ENCODE measurements around the gene FBXO31. TPM values are rescaled to one million over a fixed set of nuclear protein-coding genes. Genes with fewer than 3 reads are reported as not detected.

Gene FBXO31
- total and polyA plus RNA-seq, 9 of the 15 experiments (the other 6 are each of a cell fraction or from before 2014, with no cell fraction given): 0.18 to 33.3 (median 10.9) TPM

DNA sequence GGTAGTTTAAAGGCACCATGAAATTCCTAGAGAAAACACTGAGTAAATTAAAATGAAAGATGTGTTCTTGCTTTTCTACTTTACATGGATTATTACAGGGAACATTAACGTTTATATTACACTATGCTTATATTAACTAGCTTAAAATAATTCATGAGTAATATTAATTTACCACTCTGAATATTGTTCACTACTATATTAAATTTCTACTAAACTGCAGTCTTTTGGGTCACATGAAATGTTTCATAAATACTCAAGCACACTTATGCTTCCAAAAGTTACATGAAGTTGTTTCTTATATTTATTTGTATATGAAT, 5.2 kb upstream of the FBXO31 start (continued):
- TF ChIP-seq BRD9 (IDR thresholded peaks at IDR 0.05; ENCODE audit: low read depth, partially characterized antibody) (peak; percentile 78), SMARCC2 (IDR thresholded peaks at IDR 0.05; ENCODE audit: low read depth) (peak; percentile 8; the same call in 1 of the 2 replicates), SRSF9 (IDR thresholded peaks at IDR 0.05; ENCODE audit: borderline replicate concordance, low read depth, low read length) (no peak), ELF1 (tag; IDR thresholded peaks at IDR 0.05) (peak; percentile 54; the same call in 1 of the 2 replicates)
- TF ChIP-seq, protein P1, sequence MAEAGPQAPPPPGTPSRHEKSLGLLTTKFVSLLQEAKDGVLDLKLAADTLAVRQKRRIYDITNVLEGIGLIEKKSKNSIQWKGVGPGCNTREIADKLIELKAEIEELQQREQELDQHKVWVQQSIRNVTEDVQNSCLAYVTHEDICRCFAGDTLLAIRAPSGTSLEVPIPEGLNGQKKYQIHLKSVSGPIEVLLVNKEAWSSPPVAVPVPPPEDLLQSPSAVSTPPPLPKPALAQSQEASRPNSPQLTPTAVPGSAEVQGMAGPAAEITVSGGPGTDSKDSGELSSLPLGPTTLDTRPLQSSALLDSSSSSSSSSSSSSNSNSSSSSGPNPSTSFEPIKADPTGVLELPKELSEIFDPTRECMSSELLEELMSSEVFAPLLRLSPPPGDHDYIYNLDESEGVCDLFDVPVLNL (CRISPR knock-in tag; IDR thresholded peaks at IDR 0.05; ENCODE audit: low read depth): no peak

DNA sequence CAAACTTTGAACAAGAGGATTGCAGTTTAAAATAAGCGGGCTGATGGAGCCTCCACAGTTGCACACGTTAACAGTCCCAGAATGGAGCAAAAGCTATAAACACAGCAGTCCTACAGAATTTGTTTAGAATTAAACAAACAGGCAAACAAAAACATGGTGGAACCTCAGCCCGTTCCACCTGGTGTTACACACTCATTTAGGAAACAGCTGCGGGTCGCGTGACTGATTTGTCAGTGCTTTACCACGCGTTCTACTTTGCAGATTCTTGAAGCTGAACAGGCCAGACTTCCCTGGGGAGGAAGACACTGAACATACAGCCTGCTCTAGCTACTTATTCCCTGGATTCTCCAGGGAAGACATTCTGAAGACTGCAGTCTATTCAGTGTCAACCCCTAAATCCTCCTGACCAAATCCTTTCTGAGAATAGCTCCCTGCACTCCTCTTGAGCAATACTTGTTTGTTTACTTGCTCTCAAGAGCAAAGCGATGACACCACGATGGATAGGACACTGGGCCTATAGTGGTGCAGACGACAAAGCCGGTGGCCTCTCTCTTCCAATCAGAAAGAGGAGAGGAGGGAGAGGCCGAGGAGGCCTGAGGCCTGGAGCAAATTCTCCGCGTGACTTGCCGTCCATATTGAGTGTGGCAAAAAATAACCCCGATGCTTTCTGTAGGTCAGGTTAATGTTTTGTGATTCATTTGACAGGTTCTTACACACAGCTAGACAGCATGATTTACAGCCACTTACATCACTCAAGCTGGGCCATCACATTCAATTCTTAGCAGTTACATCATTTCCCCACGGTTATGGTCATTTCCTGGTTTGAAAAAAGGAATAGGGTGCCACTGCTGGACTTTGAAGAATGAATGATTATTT, 4.6 kb upstream of the FBXO31 start:
- peak overlapping the region; percentile 97 for H3K27ac ChIP-seq (ENCODE audit: extremely low read depth, low read depth, low read length)
- H3K4me2 ChIP-seq (ENCODE audit: insufficient read depth, low read length): peak overlapping the region; percentile 88
- in situ Hi-C loops (cut with MboI) (no loop called here), intact Hi-C loops (cut with micrococcal nuclease) (no loop called here)
- ChIA-PET POLR2A (interaction anchor here (0.7 to 3.1 kb wide), 11 partner anchors 9 to 1713 kb away, joined by 3 to 19 read pairs (median 4); no protein-coding TSS in a partner anchor), CTCF (ENCODE audit: low intra/inter-chr PET ratio) (no interaction called here)
- ATAC-seq (peak; percentile 84), DNase-seq (ENCODE audit: extremely low read depth in 1 of 4, low spot score in 3 of 4) (peak; percentile 83 to 98 (median 92)), FAIRE-seq (peak; percentile 99)
- peaks cover 6% of the 10 kb centered on the region for H4K20me1 ChIP-seq (replicated peaks; ENCODE audit: control insufficient read depth, insufficient read depth, low read length)
- H3K9me3 ChIP-seq (replicated peaks; ENCODE audit: control insufficient read depth, insufficient read depth, low read depth, low read length): no peaks in the 10 kb centered on the region
- H3K9ac ChIP-seq (ENCODE audit: insufficient read depth in 1 of 2, low read depth in 2 of 2, low read length in 2 of 2): peak overlapping the region; percentile 56 to 79; a peak in 3 of 4 replicates
- peaks cover 28 to 40% of the 10 kb centered on the region in 2 experiments; a peak in 4 of 5 replicates for H3K4me1 ChIP-seq (replicated peaks in 1 of 2; ENCODE audit: control insufficient read depth in 2 of 2, insufficient read depth in 2 of 2, low read length in 2 of 2)
- 12% methylated on average over 18 of the region's 18 CpGs for WGBS (ENCODE audit: insufficient coverage, low coverage, missing lambda C conversion rate)
- peak overlapping the region; percentile 90 for H2AFZ ChIP-seq (ENCODE audit: low read depth, low read length)
- no peaks in the 10 kb centered on the region for H3K9me1 ChIP-seq (ENCODE audit: control insufficient read depth, insufficient read depth, low read length)
- BruUV-seq (replicated peaks): TSS peak; percentile 51
- no peaks in the 10 kb centered on the region for H3K27me3 ChIP-seq (ENCODE audit: control insufficient read depth in 2 of 2, insufficient read depth in 2 of 2, low read length in 2 of 2)
- peaks cover 2% of the 10 kb centered on the region; the same call in 1 of the 3 replicates for H3K36me3 ChIP-seq (ENCODE audit: control insufficient read depth, insufficient read depth, low read length)
- no peak overlapping the region for H3K4me3 ChIP-seq
- H3K79me2 ChIP-seq (ENCODE audit: control insufficient read depth, insufficient read depth, low read length): peaks cover 22% of the 10 kb centered on the region
- no peak for TF ChIP-seq MED1 (CRISPR knock-in tag; IDR thresholded peaks at IDR 0.05; ENCODE audit: borderline replicate concordance)
- no peak for TF ChIP-seq ZNF445 (CRISPR knock-in tag; IDR thresholded peaks at IDR 0.05; ENCODE audit: low read depth)
- TF ChIP-seq POLR2H (tag; IDR thresholded peaks at IDR 0.05; ENCODE audit: low read depth): peak; percentile 81
- TF ChIP-seq, protein P2, sequence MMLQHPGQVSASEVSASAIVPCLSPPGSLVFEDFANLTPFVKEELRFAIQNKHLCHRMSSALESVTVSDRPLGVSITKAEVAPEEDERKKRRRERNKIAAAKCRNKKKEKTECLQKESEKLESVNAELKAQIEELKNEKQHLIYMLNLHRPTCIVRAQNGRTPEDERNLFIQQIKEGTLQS (IDR thresholded peaks at IDR 0.05): peak; percentile 100
- TF ChIP-seq, protein P2 (CRISPR knock-in tag; conservative IDR thresholded peaks at IDR 0.05): peak; percentile 92; the same call in 1 of the 2 replicates
- TF ChIP-seq WHSC1 (IDR thresholded peaks at IDR 0.05; ENCODE audit: low read length): no peak
- TF ChIP-seq, protein P3, sequence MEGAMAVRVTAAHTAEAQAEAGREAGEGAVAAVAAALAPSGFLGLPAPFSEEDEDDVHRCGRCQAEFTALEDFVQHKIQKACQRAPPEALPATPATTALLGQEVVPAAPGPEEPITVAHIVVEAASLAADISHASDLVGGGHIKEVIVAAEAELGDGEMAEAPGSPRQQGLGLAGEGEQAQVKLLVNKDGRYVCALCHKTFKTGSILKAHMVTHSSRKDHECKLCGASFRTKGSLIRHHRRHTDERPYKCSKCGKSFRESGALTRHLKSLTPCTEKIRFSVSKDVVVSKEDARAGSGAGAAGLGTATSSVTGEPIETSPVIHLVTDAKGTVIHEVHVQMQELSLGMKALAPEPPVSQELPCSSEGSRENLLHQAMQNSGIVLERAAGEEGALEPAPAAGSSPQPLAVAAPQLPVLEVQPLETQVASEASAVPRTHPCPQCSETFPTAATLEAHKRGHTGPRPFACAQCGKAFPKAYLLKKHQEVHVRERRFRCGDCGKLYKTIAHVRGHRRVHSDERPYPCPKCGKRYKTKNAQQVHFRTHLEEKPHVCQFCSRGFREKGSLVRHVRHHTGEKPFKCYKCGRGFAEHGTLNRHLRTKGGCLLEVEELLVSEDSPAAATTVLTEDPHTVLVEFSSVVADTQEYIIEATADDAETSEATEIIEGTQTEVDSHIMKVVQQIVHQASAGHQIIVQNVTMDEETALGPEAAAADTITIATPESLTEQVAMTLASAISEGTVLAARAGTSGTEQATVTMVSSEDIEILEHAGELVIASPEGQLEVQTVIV (CRISPR knock-in tag; IDR thresholded peaks at IDR 0.05; ENCODE audit: borderline replicate concordance): no peak
- TF ChIP-seq HNRNPK (IDR thresholded peaks at IDR 0.05; ENCODE audit: low read depth, low read length, poor library complexity, severe bottlenecking): no peak
- no peak for TF ChIP-seq MAFF (IDR thresholded peaks at IDR 0.05; ENCODE audit: low read length)
- peak; percentile 78 for TF ChIP-seq CHD2 (IDR thresholded peaks at IDR 0.05; ENCODE audit: low read depth, low read length)
- no peak for TF ChIP-seq CBFB (CRISPR knock-in tag; IDR thresholded peaks at IDR 0.05)

All from K562 (cell line).